HEK293 (cell line): ENCODE measurements around the gene PLCL1.

Source experiments
- BCL11A ChIP-seq: fragments of 450-650 bp; formaldehyde crosslinking; IDR thresholded peaks from 2 replicates; pipeline ENCODE4 v1.5.1; 2016; ENCODE audit warnings: low read depth, missing biosample characterization, missing genetic modification characterization
- BCL11B ChIP-seq: fragments of 450-650 bp; formaldehyde crosslinking; IDR thresholded peaks from 2 replicates; pipeline ENCODE4 v1.5.1; 2016; ENCODE audit warnings: low read depth, missing biosample characterization, missing genetic modification characterization
- CTCF ChIP-seq: fragments of 450-650 bp; formaldehyde crosslinking; IDR thresholded peaks from 2 replicates; pipeline ENCODE4 v1.5.1; 2016; ENCODE audit warnings: missing biosample characterization, missing genetic modification characterization
- HOXA7 ChIP-seq: sonication (generic); formaldehyde crosslinking; IDR thresholded peaks from 2 replicates; pipeline ENCODE4 v1.8.1; 2022; ENCODE audit warnings: missing genetic modification reagents, borderline replicate concordance
- TCF7L2 ChIP-seq: IDR thresholded peaks from 2 replicates; pipeline ENCODE4 v1.6.1; 2011; ENCODE audit warnings: low read depth, mild to moderate bottlenecking, inconsistent platforms, low read length, moderate library complexity, borderline replicate concordance
- ZBTB17 ChIP-seq: fragments of 450-650 bp; formaldehyde crosslinking; IDR thresholded peaks from 2 replicates; pipeline ENCODE4 v1.5.1; 2016; ENCODE audit warnings: missing biosample characterization, missing genetic modification characterization
- ZNF18 ChIP-seq: fragments of 450-650 bp; formaldehyde crosslinking; IDR thresholded peaks from 2 replicates; pipeline ENCODE4 v1.5.1; 2016; ENCODE audit warnings: missing biosample characterization, missing genetic modification characterization
- ZNF24 ChIP-seq: fragments of 450-650 bp; formaldehyde crosslinking; IDR thresholded peaks from 2 replicates; pipeline ENCODE4 v1.5.1; 2016; ENCODE audit warnings: missing biosample characterization, missing genetic modification characterization
- ZNF518A ChIP-seq: fragments of 450-650 bp; formaldehyde crosslinking; conservative IDR thresholded peaks from 2 replicates; pipeline ENCODE4 v1.5.1; 2016; ENCODE audit warnings: low read depth, missing biosample characterization, missing genetic modification characterization
- ZNF692 ChIP-seq: fragments of 450-650 bp; formaldehyde crosslinking; IDR thresholded peaks from 2 replicates; pipeline ENCODE4 v1.5.1; 2016; ENCODE audit warnings: missing biosample characterization, missing genetic modification characterization
- ZNF76 ChIP-seq: fragments of 450-650 bp; formaldehyde crosslinking; IDR thresholded peaks from 2 replicates; pipeline ENCODE4; 2016; ENCODE audit warnings: low read depth, missing biosample characterization, missing genetic modification characterization, borderline replicate concordance
- ZNF791 ChIP-seq: fragments of 450-650 bp; formaldehyde crosslinking; IDR thresholded peaks from 2 replicates; pipeline ENCODE4 v1.5.1; 2016; ENCODE audit warnings: missing biosample characterization, missing genetic modification characterization
- TF ChIP-seq, protein P1 (sequence below): fragments of 450-650 bp; formaldehyde crosslinking; IDR thresholded peaks from 2 replicates; pipeline ENCODE4 v1.5.1; 2017; ENCODE audit warnings: missing biosample characterization, mild to moderate bottlenecking, missing genetic modification characterization, moderate library complexity

GRCh38 chr2:197759013-197759412, 45.4 kb upstream of the PLCL1 start:
- TF ChIP-seq ZNF76 (tag by site-specific recombination) (no peak), CTCF (tag by site-specific recombination) (no peak), ZNF24 (tag by site-specific recombination) (no peak), HOXA7 (no peak), ZNF518A (tag by site-specific recombination) (no peak), ZNF791 (tag by site-specific recombination) (no peak), BCL11A (tag by site-specific recombination) (no peak), ZBTB17 (tag by site-specific recombination) (no peak), BCL11B (no peak), ZNF18 (no peak), ZNF692 (tag by site-specific recombination) (no peak), TCF7L2 (no peak)
- TF ChIP-seq, protein P1, sequence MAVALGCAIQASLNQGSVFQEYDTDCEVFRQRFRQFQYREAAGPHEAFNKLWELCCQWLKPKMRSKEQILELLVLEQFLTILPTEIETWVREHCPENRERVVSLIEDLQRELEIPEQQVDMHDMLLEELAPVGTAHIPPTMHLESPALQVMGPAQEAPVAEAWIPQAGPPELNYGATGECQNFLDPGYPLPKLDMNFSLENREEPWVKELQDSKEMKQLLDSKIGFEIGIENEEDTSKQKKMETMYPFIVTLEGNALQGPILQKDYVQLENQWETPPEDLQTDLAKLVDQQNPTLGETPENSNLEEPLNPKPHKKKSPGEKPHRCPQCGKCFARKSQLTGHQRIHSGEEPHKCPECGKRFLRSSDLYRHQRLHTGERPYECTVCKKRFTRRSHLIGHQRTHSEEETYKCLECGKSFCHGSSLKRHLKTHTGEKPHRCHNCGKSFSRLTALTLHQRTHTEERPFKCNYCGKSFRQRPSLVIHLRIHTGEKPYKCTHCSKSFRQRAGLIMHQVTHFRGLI = no peak
